WERI-Rb-1 (cell line): ENCODE data around the gene SHBG.

Experiments
- DNase-seq: peaks from one replicate; pipeline ENCODE4 v3.0.0-alpha.2; 2020
- H3K27ac ChIP-seq: fragments of 250-450 bp; sonication (Bioruptor Pico); 2 replicates; pipeline ENCODE4 v1.5.1; 2020; ENCODE audit warnings: mild to moderate bottlenecking, moderate library complexity
- H3K27me3 ChIP-seq: fragments of 250-450 bp; sonication (Bioruptor Pico); 2 replicates; pipeline ENCODE4 v1.5.1; 2021; ENCODE audit warnings: mild to moderate bottlenecking, low read depth, moderate library complexity; ENCODE audit not compliant: insufficient read depth, severe bottlenecking
- H3K36me3 ChIP-seq: fragments of 250-450 bp; sonication (Bioruptor Pico); 2 replicates; pipeline ENCODE4 v1.5.1; 2020; ENCODE audit warnings: mild to moderate bottlenecking, moderate library complexity
- H3K4me3 ChIP-seq: 2 replicates; pipeline ENCODE4 v1.5.1; 2011; ENCODE audit warnings: low read depth, mild to moderate bottlenecking, control low read depth, low read length
- H3K9me3 ChIP-seq: fragments of 250-450 bp; sonication (Bioruptor Pico); 2 replicates; pipeline ENCODE4 v1.5.1; 2021; ENCODE audit warnings: mild to moderate bottlenecking, moderate library complexity; ENCODE audit not compliant: severe bottlenecking
- TF ChIP-seq, protein P1 (sequence below): IDR thresholded peaks from 2 replicates; pipeline ENCODE4 v1.5.1; 2011; ENCODE audit warnings: low read depth, mild to moderate bottlenecking, control low read depth, inconsistent platforms, low read length

SHBG gene

DNA sequence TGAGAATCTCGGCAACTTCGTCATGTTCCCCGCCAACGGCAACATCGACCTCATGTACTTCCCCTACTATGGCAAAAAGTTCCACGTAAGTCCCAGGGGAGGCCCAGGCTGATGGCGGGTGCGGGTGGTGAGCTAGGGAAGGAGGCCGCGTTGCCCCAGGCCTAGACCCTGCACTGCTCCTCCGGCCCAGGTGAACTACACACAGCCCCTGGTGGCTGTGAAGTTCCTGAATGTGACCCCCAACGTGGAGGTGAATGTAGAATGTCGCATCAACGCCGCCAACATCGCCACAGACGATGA lies 25.6 kb downstream of the SHBG start:
- Histone ChIP-seq H3K27ac (peak overlapping the region; percentile 71), H3K36me3 (peaks cover 50% of the 10 kb centered on the region), H3K4me3 (no peak overlapping the region), H3K27me3 (no peaks in the 10 kb centered on the region), H3K9me3 (no peaks in the 10 kb centered on the region)
- no peak for DNase-seq
- TF ChIP-seq, protein P1, sequence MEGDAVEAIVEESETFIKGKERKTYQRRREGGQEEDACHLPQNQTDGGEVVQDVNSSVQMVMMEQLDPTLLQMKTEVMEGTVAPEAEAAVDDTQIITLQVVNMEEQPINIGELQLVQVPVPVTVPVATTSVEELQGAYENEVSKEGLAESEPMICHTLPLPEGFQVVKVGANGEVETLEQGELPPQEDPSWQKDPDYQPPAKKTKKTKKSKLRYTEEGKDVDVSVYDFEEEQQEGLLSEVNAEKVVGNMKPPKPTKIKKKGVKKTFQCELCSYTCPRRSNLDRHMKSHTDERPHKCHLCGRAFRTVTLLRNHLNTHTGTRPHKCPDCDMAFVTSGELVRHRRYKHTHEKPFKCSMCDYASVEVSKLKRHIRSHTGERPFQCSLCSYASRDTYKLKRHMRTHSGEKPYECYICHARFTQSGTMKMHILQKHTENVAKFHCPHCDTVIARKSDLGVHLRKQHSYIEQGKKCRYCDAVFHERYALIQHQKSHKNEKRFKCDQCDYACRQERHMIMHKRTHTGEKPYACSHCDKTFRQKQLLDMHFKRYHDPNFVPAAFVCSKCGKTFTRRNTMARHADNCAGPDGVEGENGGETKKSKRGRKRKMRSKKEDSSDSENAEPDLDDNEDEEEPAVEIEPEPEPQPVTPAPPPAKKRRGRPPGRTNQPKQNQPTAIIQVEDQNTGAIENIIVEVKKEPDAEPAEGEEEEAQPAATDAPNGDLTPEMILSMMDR, result no peak

DNA sequence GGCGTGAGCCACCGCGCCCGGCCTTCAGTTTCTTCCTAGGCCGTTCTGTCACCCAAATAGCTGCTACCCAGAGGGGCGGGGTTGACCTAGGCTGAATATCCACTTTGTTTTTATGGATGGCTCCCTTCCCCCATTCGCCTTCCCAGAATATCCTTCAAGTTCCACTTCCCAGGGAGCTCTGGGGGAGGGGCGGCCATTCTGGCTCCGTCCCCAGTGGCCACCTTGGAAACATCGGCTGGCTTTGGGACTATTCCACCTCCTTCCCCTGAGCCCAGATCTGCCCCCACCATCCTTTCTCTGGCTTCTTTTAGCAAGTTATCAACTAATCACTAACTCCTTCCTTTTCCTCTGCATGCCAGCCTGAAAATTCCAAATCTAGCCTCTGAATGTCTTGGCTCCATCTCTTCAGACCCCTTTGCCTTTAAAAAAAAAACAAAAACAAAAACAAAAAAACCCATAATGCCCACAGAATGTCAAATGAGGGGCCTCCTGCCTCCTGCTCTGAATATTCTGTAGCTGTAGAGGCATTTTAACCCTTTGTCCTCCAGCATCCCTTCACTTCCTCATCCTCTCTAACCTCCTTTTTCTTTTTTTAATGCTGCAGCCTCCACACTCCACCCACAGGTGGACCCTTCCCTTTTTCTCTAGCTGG lies 27.1 kb downstream of the SHBG start:
- peak; percentile 74 for DNase-seq
- TF ChIP-seq, protein P1, result no peak
- Histone ChIP-seq H3K27ac (peak overlapping the region; percentile 36), H3K36me3 (peaks cover 50% of the 10 kb centered on the region), H3K4me3 (no peak overlapping the region), H3K9me3 (no peaks in the 10 kb centered on the region), H3K27me3 (no peaks in the 10 kb centered on the region)

GRCh38 chr17:7667656-7668406 lies 37.9 kb downstream of the SHBG start:
- peak overlapping the region; percentile 19 for H3K4me3 ChIP-seq
- H3K27me3 ChIP-seq, result no peaks in the 10 kb centered on the region
- TF ChIP-seq, protein P1, result no peak
- peak overlapping the region; percentile 90 for H3K27ac ChIP-seq
- no peaks in the 10 kb centered on the region for H3K9me3 ChIP-seq
- peak; percentile 94 for DNase-seq
- peaks cover 40% of the 10 kb centered on the region for H3K36me3 ChIP-seq

DNA sequence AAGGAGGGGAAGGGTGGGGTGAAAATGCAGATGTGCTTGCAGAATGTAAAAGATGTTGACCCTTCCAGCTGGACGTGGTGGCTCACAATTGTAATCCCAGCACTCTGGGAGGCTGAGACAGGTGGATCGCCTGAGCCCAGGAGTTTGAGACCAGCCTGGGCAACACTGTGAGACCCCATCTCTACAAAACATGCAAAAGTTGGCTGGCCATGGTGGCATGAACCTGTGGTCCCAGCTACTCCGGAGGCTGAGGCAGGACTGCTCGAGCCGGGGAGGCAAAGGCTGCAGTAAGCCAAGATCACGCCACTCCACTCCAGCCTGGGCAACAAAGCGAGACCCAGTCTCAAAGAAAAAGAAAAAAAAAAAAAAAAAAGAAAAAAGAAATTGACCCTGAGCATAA lies 38.5 kb downstream of the SHBG start:
- H3K4me3 ChIP-seq, result peak overlapping the region; percentile 19; the same call in 1 of the 2 replicates
- TF ChIP-seq, protein P1, result no peak
- peak overlapping the region; percentile 90 for H3K27ac ChIP-seq
- H3K9me3 ChIP-seq, result peaks cover 2% of the 10 kb centered on the region
- no peak for DNase-seq
- peaks cover 45% of the 10 kb centered on the region for H3K36me3 ChIP-seq
- no peaks in the 10 kb centered on the region for H3K27me3 ChIP-seq

DNA sequence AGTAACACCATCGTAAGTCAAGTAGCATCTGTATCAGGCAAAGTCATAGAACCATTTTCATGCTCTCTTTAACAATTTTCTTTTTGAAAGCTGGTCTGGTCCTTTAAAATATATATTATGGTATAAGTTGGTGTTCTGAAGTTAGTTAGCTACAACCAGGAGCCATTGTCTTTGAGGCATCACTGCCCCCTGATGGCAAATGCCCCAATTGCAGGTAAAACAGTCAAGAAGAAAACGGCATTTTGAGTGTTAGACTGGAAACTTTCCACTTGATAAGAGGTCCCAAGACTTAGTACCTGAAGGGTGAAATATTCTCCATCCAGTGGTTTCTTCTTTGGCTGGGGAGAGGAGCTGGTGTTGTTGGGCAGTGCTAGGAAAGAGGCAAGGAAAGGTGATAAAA lies 43.3 kb downstream of the SHBG start:
- peak; percentile 48 for DNase-seq
- peaks cover 8% of the 10 kb centered on the region for H3K9me3 ChIP-seq
- H3K36me3 ChIP-seq, result peaks cover 59% of the 10 kb centered on the region
- H3K4me3 ChIP-seq, result no peak overlapping the region
- no peak overlapping the region for H3K27ac ChIP-seq
- H3K27me3 ChIP-seq, result no peaks in the 10 kb centered on the region
- TF ChIP-seq, protein P1, result peak; percentile 43
